Caco-2 (cell line): Measurements from ENCODE around the gene KIRREL3. TPM values are rescaled to one million over a fixed set of nuclear protein-coding genes. Genes with fewer than 3 reads are reported as not detected.

Experiments
- BruUV-seq: library from RNA; stranded (reverse); fragments of 400-500 nt; replicated peaks from 2 replicates; lab custom pipeline; 2021; lab: Mats Ljungman, UMichigan
- CTCF ChIA-PET: fragments of 300-600 bp; sonication (Branson Sonifier 250); formaldehyde crosslinking; loops from one replicate; lab custom pipeline; 2022; ENCODE audit warnings: antibody characterized with exemption; lab: Charles Lee
- POLR2A ChIA-PET: fragments of 300-600 bp; sonication (Branson Sonifier 250); formaldehyde crosslinking; loops from one replicate; lab custom pipeline; 2022; ENCODE audit warnings: antibody characterized with exemption; lab: Charles Lee
- DNase-seq, 2 experiments: peaks; one replicate each; pipeline versions ENCODE4 v3.0.0 to v3.0.0-alpha.2; 2020 to 2022
- H3K27me3 ChIP-seq: replicated peaks from 2 replicates; pipeline ENCODE4 v1.6.0; 2011; ENCODE audit warnings: low read length; ENCODE audit not compliant: control insufficient read depth, insufficient read depth
- H3K36me3 ChIP-seq: 2 replicates; pipeline ENCODE4 v1.5.1; 2011; ENCODE audit warnings: low read length; ENCODE audit not compliant: control insufficient read depth, insufficient read depth
- H3K4me1 ChIP-seq: fragments of 250-450 bp; sonication (Bioruptor Pico); 2 replicates; pipeline ENCODE4 v1.5.1; 2020; ENCODE audit warnings: mild to moderate bottlenecking
- H3K4me3 ChIP-seq: 2 replicates; pipeline ENCODE4 v1.5.1; 2011; ENCODE audit warnings: low read depth, mild to moderate bottlenecking, control low read depth, low read length
- H3K9me3 ChIP-seq: fragments of 250-450 bp; sonication (Bioruptor Pico); 2 replicates; pipeline ENCODE4 v1.5.1; 2020; ENCODE audit warnings: mild to moderate bottlenecking, moderate library complexity
- H3K27ac Mint-ChIP-seq: one replicate; pipeline ENCODE4 v1.8.0; 2022; ENCODE audit warnings: mixed read lengths; ENCODE audit not compliant: unreplicated experiment
- H3K27me3 Mint-ChIP-seq: one replicate; pipeline ENCODE4 v1.8.0; 2022; ENCODE audit warnings: mixed read lengths; ENCODE audit not compliant: insufficient read depth, unreplicated experiment
- H3K36me3 Mint-ChIP-seq: one replicate; pipeline ENCODE4 v1.8.0; 2022; ENCODE audit warnings: mild to moderate bottlenecking, mixed read lengths; ENCODE audit not compliant: insufficient read depth, unreplicated experiment
- H3K4me1 Mint-ChIP-seq: one replicate; pipeline ENCODE4 v1.8.0; 2022; ENCODE audit warnings: low read depth, mixed read lengths; ENCODE audit not compliant: unreplicated experiment
- H3K4me3 Mint-ChIP-seq: one replicate; pipeline ENCODE4 v1.8.0; 2022; ENCODE audit warnings: mild to moderate bottlenecking, moderate library complexity, mixed read lengths; ENCODE audit not compliant: unreplicated experiment
- H3K9me3 Mint-ChIP-seq: one replicate; pipeline ENCODE4 v1.8.0; 2022; ENCODE audit warnings: mixed read lengths; ENCODE audit not compliant: unreplicated experiment
- CTCF ChIP-seq, 2 experiments: fragments of 200-600 bp in 1 of 2; IDR thresholded peaks; 1 replicate in 1 of 2; 2 replicates in 1 of 2; pipeline versions ENCODE4 v1.5.1 to v1.8.0; 2011 to 2022; ENCODE audit warnings: antibody characterized with exemption in 1 of 2, control low read depth in 1 of 2, inconsistent platforms in 1 of 2, low read depth in 1 of 2, low read length in 1 of 2, mild to moderate bottlenecking in 1 of 2, moderate library complexity in 1 of 2; ENCODE audit not compliant: insufficient read depth in 1 of 2, severe bottlenecking in 1 of 2, unreplicated experiment in 1 of 2
- intact Hi-C: fragments of 100-400 bp; cut with micrococcal nuclease; formaldehyde crosslinking; loops from one replicate; pipeline ENCODE4 v1.10.0; 2022; ENCODE audit not compliant: unreplicated experiment
- total RNA-seq: library from RNA; stranded (reverse); gene quantifications from 2 replicates; pipeline ENCODE4 v1.2.3, GENCODE V29; 2022

The KIRREL3 gene
- total RNA-seq, 1 experiment from 2014 or later = not detected

DNA sequence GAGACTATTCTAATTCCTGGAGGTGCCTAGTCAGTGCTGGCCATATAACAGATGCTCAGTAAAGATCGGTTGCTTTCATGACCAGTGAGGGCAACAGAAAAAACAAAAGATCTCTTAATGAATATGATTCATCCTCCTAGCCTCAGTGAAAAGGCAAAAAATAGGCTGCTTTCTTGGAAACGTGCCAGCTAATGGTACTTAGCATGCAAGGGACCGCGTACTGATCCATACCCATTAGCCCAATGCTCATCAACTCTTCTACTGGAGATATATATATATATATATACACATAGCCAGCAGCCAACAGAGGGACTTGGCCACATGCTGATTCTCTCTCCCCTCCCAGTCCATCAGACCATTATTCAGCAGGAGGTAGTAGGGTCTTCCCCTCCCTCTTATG lies 320.4 kb downstream of the KIRREL3 start:
- Mint-ChIP-seq H3K4me3 (no peak overlapping the region), H3K27ac (no peak overlapping the region), H3K36me3 (no peaks in the 10 kb centered on the region), H3K27me3 (peaks cover 30% of the 10 kb centered on the region), H3K4me1 (no peaks in the 10 kb centered on the region), H3K9me3 (no peaks in the 10 kb centered on the region)
- peaks cover 1% of the 10 kb centered on the region for H3K27me3 ChIP-seq
- H3K9me3 ChIP-seq = no peaks in the 10 kb centered on the region
- H3K4me3 ChIP-seq = no peak overlapping the region
- no peak for DNase-seq
- POLR2A ChIA-PET = no interaction called here
- no peaks in the 10 kb centered on the region for H3K4me1 ChIP-seq
- TF ChIP-seq CTCF (IDR thresholded peaks at IDR 0.05; ENCODE audit: insufficient read depth in 1 of 2, low read depth in 1 of 2, low read length in 1 of 2, severe bottlenecking in 1 of 2, unreplicated experiment in 1 of 2) = no peak
- BruUV-seq = no TSS peak
- intact Hi-C loops = no loop called here
- CTCF ChIA-PET = no interaction called here
- no peaks in the 10 kb centered on the region for H3K36me3 ChIP-seq

- no peak overlapping the region for H3K4me3 ChIP-seq
- no TSS peak for BruUV-seq
- H3K36me3 Mint-ChIP-seq = no peaks in the 10 kb centered on the region
- no peak for DNase-seq
- H3K36me3 ChIP-seq = no peaks in the 10 kb centered on the region
- H3K27me3 ChIP-seq = no peaks in the 10 kb centered on the region; the same call in 1 of the 2 replicates
- H3K4me1 Mint-ChIP-seq = no peaks in the 10 kb centered on the region
- no peak overlapping the region for H3K27ac Mint-ChIP-seq
- H3K9me3 Mint-ChIP-seq = no peaks in the 10 kb centered on the region
- intact Hi-C loops = no loop called here
- no peaks in the 10 kb centered on the region for H3K4me1 ChIP-seq
- TF ChIP-seq CTCF (IDR thresholded peaks at IDR 0.05; ENCODE audit: insufficient read depth in 1 of 2, low read depth in 1 of 2, low read length in 1 of 2, severe bottlenecking in 1 of 2, unreplicated experiment in 1 of 2) = no peak
- H3K4me3 Mint-ChIP-seq = no peak overlapping the region
- H3K27me3 Mint-ChIP-seq = peaks cover 21% of the 10 kb centered on the region
- H3K9me3 ChIP-seq = no peaks in the 10 kb centered on the region
- POLR2A ChIA-PET = no interaction called here
- CTCF ChIA-PET = no interaction called here
Observed at GRCh38 chr11:126679033-126679432, 321.5 kb downstream of the KIRREL3 start.

- Histone ChIP-seq H3K36me3 (no peaks in the 10 kb centered on the region), H3K4me3 (no peak overlapping the region), H3K27me3 (no peaks in the 10 kb centered on the region; the same call in 1 of the 2 replicates), H3K9me3 (no peaks in the 10 kb centered on the region), H3K4me1 (no peaks in the 10 kb centered on the region)
- Mint-ChIP-seq H3K4me1 (no peaks in the 10 kb centered on the region), H3K9me3 (no peaks in the 10 kb centered on the region), H3K4me3 (no peak overlapping the region), H3K36me3 (no peaks in the 10 kb centered on the region), H3K27me3 (peaks cover 17% of the 10 kb centered on the region), H3K27ac (no peak overlapping the region)
- CTCF ChIA-PET = no interaction called here
- no TSS peak for BruUV-seq
- DNase-seq = no peak
- intact Hi-C loops = no loop called here
- no peak for TF ChIP-seq CTCF (IDR thresholded peaks at IDR 0.05; ENCODE audit: insufficient read depth in 1 of 2, low read depth in 1 of 2, low read length in 1 of 2, severe bottlenecking in 1 of 2, unreplicated experiment in 1 of 2)
- POLR2A ChIA-PET = no interaction called here
Observed at GRCh38 chr11:126676536-126676935, 324.0 kb downstream of the KIRREL3 start.
